HUES6 (cell line): ENCODE data around the gene MPST.

Experiments
- H3K27ac ChIP-seq: 2 replicates; pipeline ENCODE4 v1.7.0; 2013; ENCODE audit warnings: low read depth, mild to moderate bottlenecking, low read length, inconsistent platforms
- H3K27me3 ChIP-seq: 2 replicates; pipeline ENCODE4 v1.6.1; 2013; ENCODE audit warnings: low read length; ENCODE audit not compliant: control insufficient read depth, insufficient read depth
- H3K36me3 ChIP-seq: 2 replicates; pipeline ENCODE4 v1.6.1; 2013; ENCODE audit warnings: low read length; ENCODE audit not compliant: control insufficient read depth, insufficient read depth
- H3K4me1 ChIP-seq: 2 replicates; pipeline ENCODE4 v1.6.1; 2013; ENCODE audit warnings: low read length; ENCODE audit not compliant: control insufficient read depth, insufficient read depth
- H3K4me3 ChIP-seq: 2 replicates; pipeline ENCODE4 v1.5.1; 2013; ENCODE audit warnings: low read depth, low read length
- H3K9ac ChIP-seq: one replicate; pipeline ENCODE4 v1.6.1; 2013; ENCODE audit warnings: mild to moderate bottlenecking, low read length
- H3K9me3 ChIP-seq: 2 replicates; pipeline ENCODE4 v1.6.1; 2013; ENCODE audit warnings: low read depth, low read length; ENCODE audit not compliant: control insufficient read depth, insufficient read depth

The MPST gene

GRCh38 chr22:37075046-37075445 is 55.5 kb downstream of the MPST start:
- Histone ChIP-seq H3K27me3 (peaks cover 75% of the 10 kb centered on the region), H3K4me1 (peaks cover 10% of the 10 kb centered on the region), H3K9me3 (peaks cover 11% of the 10 kb centered on the region; the same call in 1 of the 2 replicates), H3K9ac (no peak overlapping the region), H3K36me3 (no peaks in the 10 kb centered on the region), H3K27ac (no peak overlapping the region), H3K4me3 (no peak overlapping the region)

GRCh38 chr22:37075822-37076433 is 56.4 kb downstream of the MPST start:
- Histone ChIP-seq H3K4me1 (peaks cover 10% of the 10 kb centered on the region), H3K27me3 (peaks cover 66% of the 10 kb centered on the region), H3K9ac (no peak overlapping the region), H3K36me3 (no peaks in the 10 kb centered on the region), H3K4me3 (no peak overlapping the region), H3K27ac (no peak overlapping the region), H3K9me3 (peaks cover 11% of the 10 kb centered on the region; the same call in 1 of the 2 replicates)

- H3K27me3 ChIP-seq: peaks cover 47% of the 10 kb centered on the region
These were observed 58.4 kb downstream of the MPST start for GRCh38 chr22:37077802-37078448.

GRCh38 chr22:37079158-37079557 is 59.6 kb downstream of the MPST start:
- no peaks in the 10 kb centered on the region for H3K9me3 ChIP-seq
- H3K4me3 ChIP-seq: no peak overlapping the region
- peaks cover 35% of the 10 kb centered on the region for H3K27me3 ChIP-seq
- H3K36me3 ChIP-seq: no peaks in the 10 kb centered on the region
- peaks cover 10% of the 10 kb centered on the region for H3K4me1 ChIP-seq
- H3K9ac ChIP-seq: no peak overlapping the region
- H3K27ac ChIP-seq: no peak overlapping the region

More at GRCh38 chr22:37077802-37078448, 58.4 kb downstream of the MPST start:
- Histone ChIP-seq H3K4me1 (peaks cover 10% of the 10 kb centered on the region), H3K36me3 (no peaks in the 10 kb centered on the region), H3K9me3 (no peaks in the 10 kb centered on the region), H3K27ac (no peak overlapping the region), H3K9ac (no peak overlapping the region), H3K4me3 (no peak overlapping the region)
